DMS 273 treated with DMSO at 0.1 percent for 48 hours (cell line): ENCODE measurements around the gene EDEM3.
A peak's percentile ranks its signal among the peaks of the same experiment; 100 is the strongest.

ENCODE experiments used
- DNase-seq: peaks from one replicate; lab custom pipeline; 2025; lab: John Stamatoyannopoulos, UW

The EDEM3 gene

GRCh38 chr1:184673305-184673704, 81.4 kb downstream of the EDEM3 start:
- no peak for DNase-seq

GRCh38 chr1:184672013-184672726, 82.5 kb downstream of the EDEM3 start:
- peak; percentile 21 for DNase-seq

- no peak for DNase-seq
Measured at GRCh38 chr1:184669391-184669790, 85.3 kb downstream of the EDEM3 start.

- no peak for DNase-seq
Measured at GRCh38 chr1:184665360-184665759, 89.3 kb downstream of the EDEM3 start.

- DNase-seq: no peak
Measured at GRCh38 chr1:184664661-184665060, 90.0 kb downstream of the EDEM3 start.

GRCh38 chr1:184664042-184664660, 90.5 kb downstream of the EDEM3 start:
- DNase-seq: no peak

GRCh38 chr1:184661801-184662200, 92.9 kb downstream of the EDEM3 start:
- DNase-seq: no peak

GRCh38 chr1:184660462-184661191, 94.0 kb downstream of the EDEM3 start:
- no peak for DNase-seq

GRCh38 chr1:184658055-184658454, 96.6 kb downstream of the EDEM3 start:
- no peak for DNase-seq

GRCh38 chr1:184656221-184656620, 98.4 kb downstream of the EDEM3 start:
- no peak for DNase-seq

GRCh38 chr1:184655185-184655584, 99.5 kb downstream of the EDEM3 start:
- DNase-seq: no peak

GRCh38 chr1:184650177-184650866, 104.3 kb downstream of the EDEM3 start:
- DNase-seq: no peak

GRCh38 chr1:184649451-184649888, 105.2 kb downstream of the EDEM3 start:
- DNase-seq: no peak

GRCh38 chr1:184648856-184649201, 105.8 kb downstream of the EDEM3 start:
- no peak for DNase-seq

- no peak for DNase-seq
Measured at GRCh38 chr1:184648160-184648855, 106.3 kb downstream of the EDEM3 start.

GRCh38 chr1:184647471-184647870, 107.2 kb downstream of the EDEM3 start:
- no peak for DNase-seq

- no peak for DNase-seq
Measured at GRCh38 chr1:184646824-184647223, 107.8 kb downstream of the EDEM3 start.

GRCh38 chr1:184646178-184646701, 108.4 kb downstream of the EDEM3 start:
- DNase-seq: no peak

GRCh38 chr1:184644771-184645170, 109.9 kb downstream of the EDEM3 start:
- DNase-seq: no peak

GRCh38 chr1:184643661-184644060, 111.0 kb downstream of the EDEM3 start:
- DNase-seq: no peak

GRCh38 chr1:184641894-184642293, 112.8 kb downstream of the EDEM3 start:
- no peak for DNase-seq

- no peak for DNase-seq
Measured at GRCh38 chr1:184640505-184640904, 114.2 kb downstream of the EDEM3 start.
